Embryonic facial prominence (tissue), 1 donor: ENCODE results near the gene CAB39.
"Not testable (repeated sequence)": the region's sequence is repeated elsewhere in the genome, so short reads cannot be mapped to it uniquely, and the experiment has no call there.

ENCODE experiments used
- DNase-seq: peaks from one replicate; pipeline ENCODE4 v3.0.0-alpha.2; 2016; ENCODE audit errors: extremely low spot score

Gene CAB39

DNA sequence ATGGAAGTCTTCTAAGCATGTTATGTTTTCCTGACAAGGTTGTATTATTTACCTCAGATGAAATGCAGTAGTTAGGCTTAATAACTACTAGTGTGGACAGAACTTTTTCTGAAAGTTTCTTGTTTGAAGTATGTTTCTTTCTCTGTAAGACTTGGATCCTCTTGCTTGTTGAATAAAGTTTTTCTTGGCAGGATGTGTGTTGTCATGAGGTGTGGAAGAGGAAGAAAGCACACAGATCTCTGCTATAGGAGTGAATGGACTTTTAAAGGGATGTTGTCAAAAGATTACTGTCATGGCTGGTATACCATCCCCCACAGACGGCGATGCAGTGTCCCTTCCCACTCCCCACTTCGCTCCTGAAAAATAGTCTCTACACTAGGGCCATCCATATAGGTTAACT lies 2.6 kb downstream of the CAB39 start:
- DNase-seq: no peak

GRCh38 chr2:230716588-230716987 lies 3.9 kb downstream of the CAB39 start:
- no peak for DNase-seq

DNA sequence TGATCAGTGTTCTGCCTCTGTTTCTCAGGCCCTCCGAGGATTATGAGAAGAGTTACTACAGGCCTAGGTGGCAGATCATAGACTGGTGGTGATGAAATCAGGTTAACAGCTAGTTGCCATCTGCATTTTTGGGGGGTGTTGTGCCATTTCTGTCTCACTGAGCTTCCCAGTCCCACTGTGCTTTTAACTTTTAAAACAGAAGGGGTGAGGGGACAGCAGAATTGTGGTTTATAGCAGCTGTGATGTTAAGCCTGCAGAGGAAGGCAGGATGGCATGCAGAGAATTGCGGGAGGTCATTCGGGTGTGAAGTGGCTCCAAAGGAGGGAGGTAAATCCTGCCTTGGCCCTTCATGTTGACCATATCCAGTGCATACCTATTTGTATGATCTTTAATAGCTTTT lies 5.0 kb downstream of the CAB39 start:
- DNase-seq: no peak

GRCh38 chr2:230719340-230719739 lies 6.7 kb downstream of the CAB39 start:
- DNase-seq: no peak

- DNase-seq: no peak
These were observed 9.1 kb downstream of the CAB39 start for GRCh38 chr2:230721712-230722111.

GRCh38 chr2:230722207-230722885 lies 9.7 kb downstream of the CAB39 start:
- DNase-seq: no peak

DNA sequence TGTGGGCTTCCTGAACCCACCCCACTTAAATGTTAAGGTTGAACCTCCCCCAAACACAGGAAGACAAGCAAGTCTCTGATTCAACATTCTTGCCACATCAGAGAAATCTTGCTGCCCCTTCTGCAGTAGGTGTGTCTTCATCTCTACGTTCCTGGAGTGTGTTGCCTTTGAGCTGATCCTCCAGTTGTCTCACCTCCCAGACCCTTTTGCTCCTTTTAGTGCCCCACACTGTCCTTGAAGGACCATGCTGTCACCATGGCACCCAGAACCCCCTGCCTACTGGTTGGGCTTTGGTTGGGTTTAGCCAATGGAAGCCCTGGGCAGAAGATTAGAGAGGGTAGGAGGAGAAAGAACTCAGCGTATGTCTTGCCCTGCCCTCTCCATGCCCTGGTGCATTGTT lies 10.7 kb downstream of the CAB39 start:
- DNase-seq: no peak

DNA sequence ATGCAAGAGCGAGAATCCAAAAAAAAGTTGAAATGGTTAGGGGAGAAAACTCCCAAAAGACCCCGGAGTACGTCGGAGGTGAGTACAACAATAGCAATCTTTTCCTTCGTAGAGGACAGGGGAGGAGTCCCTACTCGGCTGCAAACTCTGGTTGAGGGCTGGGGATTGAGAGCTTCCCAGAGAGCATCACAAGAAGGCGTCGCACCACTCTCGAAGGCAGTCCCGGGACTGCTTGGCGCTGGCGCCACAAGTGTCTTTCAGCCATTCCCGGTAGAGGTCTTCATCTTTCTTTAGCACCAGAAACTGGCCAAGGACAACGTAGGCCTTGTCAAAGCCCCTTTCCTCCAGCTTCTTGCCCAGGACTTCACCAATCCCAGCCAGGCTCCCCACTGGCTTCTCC lies 12.3 kb downstream of the CAB39 start:
- DNase-seq: not testable (repeated sequence)

DNA sequence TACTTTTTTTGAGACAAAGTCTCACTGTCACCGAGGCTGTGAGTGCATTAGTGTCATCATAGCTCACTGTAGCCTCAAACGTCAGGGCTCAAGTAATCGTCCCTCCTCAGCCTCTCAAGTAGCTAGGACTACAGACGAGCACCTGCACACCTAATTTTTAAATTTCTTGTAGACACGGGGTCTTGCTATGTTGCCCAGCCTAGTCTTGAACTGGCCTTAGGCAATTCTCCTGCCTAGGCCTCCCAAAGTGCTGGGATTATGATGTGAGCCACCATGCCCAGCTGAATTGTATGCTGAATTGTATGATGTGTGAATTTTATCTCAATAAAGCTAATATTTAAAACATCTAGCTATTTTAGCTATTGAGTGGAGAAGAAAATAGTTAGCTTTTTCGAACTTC lies 18.9 kb downstream of the CAB39 start:
- no peak for DNase-seq

- DNase-seq: no peak
These were observed 20.3 kb downstream of the CAB39 start for GRCh38 chr2:230732914-230733401.

DNA sequence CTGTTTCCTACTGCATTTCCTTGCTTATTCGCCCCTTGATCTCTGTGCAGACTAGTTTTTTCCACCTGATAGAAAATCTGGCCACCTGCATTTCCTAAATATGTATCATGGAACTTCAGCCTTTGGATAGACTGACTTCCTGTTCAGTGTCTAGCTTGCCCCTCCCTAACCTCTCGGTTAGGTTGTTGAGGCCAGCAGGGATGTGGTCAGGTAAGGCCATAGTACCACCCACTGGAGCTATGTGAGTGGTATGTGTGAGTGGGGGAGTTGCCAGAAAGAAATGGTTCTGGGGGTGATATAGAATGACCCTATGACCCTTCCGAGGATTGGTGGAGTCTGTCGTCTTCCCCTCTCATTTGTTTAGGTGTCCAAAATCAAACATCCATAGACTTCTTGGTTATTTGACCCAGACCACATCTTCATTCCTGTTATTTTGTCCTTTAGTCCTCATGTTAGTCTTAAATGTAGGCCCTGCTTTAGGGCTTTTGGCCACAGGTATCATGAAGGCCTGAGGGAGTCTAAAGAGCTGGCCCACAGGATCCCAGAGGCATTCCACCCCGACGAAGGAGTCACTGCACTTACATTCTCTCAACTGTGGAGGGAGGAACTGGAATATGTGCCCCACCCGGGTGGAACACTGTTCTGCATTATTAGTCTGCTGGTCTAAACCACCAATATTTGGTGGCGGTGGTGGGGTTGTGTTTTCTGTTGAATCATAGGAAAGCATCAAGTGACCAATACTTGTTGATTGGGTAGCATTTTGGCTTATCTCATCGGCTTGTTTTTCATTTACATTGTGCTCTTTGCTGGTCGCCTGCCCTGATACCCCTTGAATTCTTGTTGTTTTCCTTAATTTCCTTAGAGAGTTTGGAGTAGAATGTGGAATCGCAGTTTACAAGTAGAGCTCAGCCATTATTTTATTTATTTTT lies 21.9 kb downstream of the CAB39 start:
- DNase-seq: no peak

DNA sequence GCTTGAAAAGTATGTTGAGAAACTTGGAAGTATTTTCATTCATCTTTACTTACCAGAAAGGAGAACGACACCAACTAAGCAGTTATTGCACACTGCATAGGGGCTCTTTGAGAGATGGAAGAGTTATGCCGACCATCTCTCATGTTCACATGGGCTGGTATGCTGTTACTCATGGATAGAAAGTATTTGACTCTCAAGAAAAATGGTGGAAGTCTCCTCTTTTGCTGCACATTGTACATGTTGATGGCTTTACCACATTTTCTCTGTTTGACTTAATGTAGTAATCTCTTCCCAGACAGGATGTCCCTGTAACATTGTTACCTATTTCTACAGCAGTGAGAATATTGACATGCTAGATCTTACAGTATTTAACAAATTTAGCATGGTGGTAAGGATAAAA lies 23.2 kb downstream of the CAB39 start:
- no peak for DNase-seq

DNA sequence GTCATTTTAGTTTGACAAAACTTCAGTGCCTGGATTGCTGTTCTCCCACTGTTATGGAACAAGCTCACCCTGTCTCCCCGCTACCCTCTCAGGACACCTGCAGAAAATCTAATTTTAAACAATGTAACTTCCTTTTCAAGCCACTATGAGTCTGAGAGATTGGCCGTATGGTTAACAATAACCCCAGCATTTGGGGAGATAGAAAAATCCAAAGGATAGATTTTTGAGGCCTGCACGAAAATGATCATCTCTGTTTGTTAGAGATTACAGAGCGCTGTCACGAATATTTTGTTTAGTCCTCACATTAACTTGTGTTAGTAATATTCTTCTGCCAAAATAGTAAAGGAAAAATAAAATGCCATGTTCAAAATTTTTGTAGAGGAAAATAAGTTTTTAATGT lies 24.7 kb downstream of the CAB39 start:
- DNase-seq: no peak

GRCh38 chr2:230737791-230738226 lies 25.2 kb downstream of the CAB39 start:
- no peak for DNase-seq

GRCh38 chr2:230738391-230738811 lies 25.8 kb downstream of the CAB39 start:
- DNase-seq: peak; percentile 47

- no peak for DNase-seq
These were observed 26.3 kb downstream of the CAB39 start for GRCh38 chr2:230738924-230739323.

GRCh38 chr2:230739961-230740360 lies 27.3 kb downstream of the CAB39 start:
- no peak for DNase-seq

DNA sequence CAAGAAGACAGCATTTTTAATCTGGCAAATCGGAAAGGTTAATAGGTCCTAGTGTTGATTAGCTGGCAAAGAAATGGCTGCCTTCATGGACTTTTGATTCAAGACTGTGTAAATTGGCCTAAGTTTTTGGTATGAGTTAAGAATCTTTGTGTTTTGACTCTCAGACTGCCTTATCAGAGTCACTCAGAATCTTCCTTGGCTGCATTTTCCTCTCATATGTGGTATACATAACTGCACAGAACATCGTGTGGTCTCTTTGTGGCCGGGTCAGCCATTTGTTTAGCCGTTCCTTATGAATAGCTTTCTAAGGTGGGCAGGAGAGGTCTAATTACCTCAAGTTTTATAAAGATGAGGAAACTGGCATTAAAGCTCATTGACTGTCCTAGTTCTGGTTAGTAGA lies 30.1 kb downstream of the CAB39 start:
- DNase-seq: no peak

DNA sequence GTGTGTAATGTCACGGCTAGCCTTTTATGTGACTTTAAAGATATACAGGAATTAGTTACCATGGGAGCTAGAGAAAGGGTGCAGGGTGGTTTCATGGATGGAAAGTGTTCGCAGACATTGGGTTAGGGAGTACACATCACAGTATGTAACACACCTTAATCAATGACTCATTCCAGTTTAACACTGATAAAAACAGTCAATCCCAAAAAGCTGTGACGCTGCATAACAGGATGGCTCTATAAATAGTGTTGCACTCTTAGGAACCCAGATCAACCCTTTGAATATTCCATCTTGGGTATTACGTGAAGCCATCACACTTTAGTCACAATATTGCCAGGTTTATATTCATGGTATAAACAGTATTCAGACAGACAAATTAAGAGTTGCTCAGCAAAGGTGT lies 33.6 kb downstream of the CAB39 start:
- DNase-seq: no peak

GRCh38 chr2:230748087-230748486 lies 35.4 kb downstream of the CAB39 start:
- DNase-seq: no peak

DNA sequence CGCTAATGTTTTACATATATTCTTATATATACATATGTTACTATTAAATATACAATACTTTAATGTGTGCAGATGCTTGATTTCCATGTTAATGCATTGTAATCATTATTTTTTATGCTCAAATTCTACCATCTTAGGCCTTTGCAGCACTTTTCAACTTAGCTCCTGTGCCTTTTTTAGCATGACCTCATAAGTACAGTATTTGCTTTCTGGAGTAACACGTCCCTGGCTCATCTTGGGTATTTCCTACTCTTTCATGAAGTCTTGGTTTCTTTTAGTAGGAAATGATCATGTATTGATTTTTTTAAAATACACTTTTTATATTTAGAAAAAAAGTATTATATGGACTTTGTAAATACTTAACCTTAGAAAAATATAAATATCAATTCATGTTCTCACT lies 36.5 kb downstream of the CAB39 start:
- no peak for DNase-seq

GRCh38 chr2:230751062-230751461 lies 38.4 kb downstream of the CAB39 start:
- DNase-seq: no peak

GRCh38 chr2:230754200-230754599 lies 41.6 kb downstream of the CAB39 start:
- DNase-seq: no peak
